HG03108 (cell line): Measurements from ENCODE around the gene FUCA1.
A peak's percentile ranks its signal among the peaks of the same experiment; 100 is the strongest.
"Not testable (repeated sequence)": the region's sequence is repeated elsewhere in the genome, so short reads cannot be mapped to it uniquely, and the experiment has no call there.

ENCODE experiments used
- ATAC-seq: cut with Tn5 transposase; IDR thresholded peaks from one replicate; pipeline ENCODE4 v1.9.1; 2021; ENCODE audit warnings: moderate library complexity; ENCODE audit not compliant: unreplicated experiment

FUCA1 gene

DNA sequence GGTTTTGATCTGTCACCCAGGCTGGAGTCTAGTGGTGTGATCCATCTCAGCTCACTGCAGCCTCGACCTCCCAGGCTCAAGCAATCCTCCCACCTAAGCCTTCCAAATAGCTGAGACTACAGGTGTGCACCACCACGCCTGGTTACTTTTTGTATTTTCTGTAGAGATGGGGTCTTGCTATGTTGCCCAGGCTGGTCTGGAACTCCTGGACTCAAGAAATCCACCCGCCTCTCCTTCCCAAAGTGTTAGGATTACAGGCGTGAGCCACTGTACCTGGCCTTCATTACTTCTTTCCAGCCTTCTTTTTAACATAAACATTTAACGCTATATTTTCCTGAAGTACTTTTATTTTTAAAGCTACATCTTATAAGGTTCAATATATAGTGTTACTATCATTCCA, 24.4 kb downstream of the FUCA1 start:
- ATAC-seq: no peak

DNA sequence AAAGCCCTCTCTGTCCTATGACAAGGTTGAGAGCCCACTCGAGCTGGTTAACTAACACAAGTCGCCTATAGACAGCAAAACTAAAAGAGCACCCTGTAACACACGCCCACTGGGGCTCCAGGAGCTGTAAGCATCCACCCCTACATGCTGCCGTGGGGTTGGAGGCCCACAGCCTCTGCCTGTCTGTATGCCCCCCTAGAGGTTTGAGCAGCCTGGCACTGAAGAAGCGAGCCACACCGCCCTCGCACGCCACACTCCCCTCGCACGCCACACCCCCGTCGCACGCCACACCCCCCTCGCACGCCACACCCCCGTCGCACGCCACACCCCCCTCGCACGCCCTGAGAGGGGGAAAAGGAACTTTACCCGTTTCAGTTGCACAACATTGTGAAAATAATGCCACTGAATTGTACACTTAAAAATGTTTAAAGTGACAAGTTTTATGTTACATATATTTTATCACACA, 29.7 kb downstream of the FUCA1 start:
- peak; percentile 56 for ATAC-seq

DNA sequence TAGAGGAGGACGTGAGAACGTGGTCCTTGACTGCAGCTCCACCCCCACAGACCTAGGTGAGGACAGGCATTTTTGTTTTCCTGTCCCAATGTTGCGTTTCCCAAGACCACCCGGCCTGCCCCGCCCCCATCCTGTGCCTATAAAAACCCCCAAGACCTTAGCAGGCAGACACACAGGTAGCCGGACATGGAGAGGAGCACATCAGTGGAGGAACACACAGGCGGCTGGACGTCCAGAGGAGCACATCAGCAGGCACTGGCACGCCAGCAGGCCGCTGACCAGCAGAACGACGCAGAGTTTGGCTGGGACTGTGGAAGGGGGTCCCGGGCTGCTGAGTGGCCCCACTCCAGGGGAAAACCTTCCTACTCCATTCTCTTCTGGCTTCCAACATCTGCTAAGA, 30.2 kb downstream of the FUCA1 start:
- no peak for ATAC-seq

DNA sequence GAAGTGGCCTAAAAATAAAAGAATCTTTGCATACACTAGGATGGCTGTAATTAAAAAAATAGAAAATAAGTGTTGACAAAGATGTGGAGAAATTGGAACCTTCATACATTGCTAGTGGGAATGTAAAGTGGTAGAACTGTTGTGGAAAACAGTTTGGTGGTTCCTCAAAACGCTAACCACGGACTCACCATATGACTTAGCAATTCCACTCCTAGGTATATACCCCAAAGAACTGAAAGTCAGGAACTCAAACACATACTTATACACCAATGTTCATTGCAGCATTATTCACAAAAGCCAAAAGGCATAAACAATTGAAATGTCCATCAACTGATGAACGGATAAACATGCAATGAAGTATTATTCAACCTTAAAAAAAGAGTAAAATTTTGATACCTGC, 32.1 kb downstream of the FUCA1 start:
- ATAC-seq: no peak

DNA sequence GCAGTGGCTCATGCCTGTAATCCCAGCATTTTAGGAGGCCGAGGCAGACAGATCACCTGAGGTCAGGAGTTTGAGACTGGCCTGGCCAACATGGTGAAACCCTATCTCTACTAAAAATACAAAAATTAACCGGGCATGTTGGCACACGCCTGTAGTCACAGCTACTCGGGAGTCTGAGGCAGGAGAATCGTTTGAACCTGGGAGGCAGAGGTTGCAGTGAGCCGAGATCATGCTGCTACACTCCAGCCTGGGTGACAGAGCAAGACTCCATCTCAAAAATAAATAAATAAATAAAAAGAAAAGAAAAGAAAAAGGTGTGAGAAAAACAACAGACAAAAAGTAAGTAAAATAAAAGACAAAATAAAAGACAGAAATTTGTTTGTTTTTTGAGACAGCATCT, 33.9 kb downstream of the FUCA1 start:
- not testable (repeated sequence) for ATAC-seq

DNA sequence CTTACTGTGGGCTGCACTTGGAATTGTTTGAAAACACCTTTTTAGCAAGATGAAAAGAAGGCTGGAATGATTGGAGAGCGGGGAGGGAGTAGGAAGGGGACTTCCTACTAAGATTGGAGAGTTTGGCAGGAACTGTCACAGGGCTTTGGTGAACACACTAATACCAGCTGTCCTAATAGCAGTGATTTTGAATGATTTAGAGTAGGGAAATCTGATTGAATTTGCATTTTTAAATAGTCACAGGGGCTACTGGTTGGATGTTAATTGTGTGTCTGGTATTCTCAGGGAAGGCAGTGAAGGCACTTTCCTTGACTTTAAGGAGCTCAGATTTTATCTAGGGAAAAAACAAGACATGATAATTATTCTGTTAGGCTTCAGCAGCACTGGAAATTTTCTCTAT, 40.4 kb downstream of the FUCA1 start:
- no peak for ATAC-seq

DNA sequence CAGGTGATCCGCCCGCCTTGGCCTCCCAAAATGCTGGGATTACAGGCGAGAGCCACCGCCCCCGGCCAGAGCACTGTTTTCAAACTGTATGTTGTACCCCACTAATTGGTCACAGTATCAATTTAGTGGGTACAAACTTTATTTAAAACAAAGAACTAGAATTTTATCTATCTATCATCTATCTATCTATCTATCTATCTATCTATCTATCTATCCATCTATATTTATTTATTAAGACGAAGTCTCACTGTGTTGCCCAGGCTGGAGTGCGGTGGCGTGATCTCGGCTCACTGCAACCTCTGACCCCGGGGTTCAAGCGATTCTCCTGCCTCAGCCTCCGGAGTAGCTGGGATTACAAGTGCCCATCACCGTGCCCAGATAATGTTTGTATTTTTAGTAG, 41.5 kb downstream of the FUCA1 start:
- ATAC-seq: not testable (repeated sequence)

DNA sequence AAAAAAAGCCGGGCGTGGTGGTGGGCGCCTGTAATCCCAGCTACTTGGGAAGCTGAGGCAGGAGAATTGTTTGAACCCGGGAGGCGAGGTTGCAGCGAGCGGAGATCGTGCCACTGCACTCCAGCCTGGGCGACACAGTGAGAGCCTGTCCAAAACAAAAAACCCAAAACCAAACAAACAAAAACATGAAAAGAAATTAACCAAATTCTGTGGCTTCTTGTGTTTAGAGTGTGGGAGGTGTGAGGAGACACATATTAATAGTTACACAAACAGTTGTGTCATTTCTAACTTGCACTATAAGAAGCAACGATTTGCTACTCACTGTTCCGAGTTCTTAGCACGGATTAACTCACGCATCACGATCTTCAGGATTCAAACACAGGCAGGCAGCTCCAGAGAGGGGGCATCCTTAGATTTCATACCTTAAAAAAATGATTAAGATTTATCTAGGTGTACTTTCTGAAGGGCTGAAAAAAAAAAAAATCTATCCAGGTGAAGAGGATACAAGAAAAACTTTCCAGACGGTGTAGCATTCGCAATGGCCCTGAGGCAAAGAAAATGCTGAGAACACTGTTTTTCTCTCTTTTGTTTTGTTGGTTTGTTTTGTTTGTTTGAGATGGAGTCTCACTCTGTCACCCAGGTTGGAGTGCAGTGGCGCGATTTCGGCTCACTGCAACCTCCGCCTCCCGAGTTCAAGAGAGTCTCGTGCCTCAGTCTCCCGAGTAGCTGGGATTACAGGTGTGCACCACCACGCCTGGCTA, 42.1 kb downstream of the FUCA1 start:
- ATAC-seq: no peak

DNA sequence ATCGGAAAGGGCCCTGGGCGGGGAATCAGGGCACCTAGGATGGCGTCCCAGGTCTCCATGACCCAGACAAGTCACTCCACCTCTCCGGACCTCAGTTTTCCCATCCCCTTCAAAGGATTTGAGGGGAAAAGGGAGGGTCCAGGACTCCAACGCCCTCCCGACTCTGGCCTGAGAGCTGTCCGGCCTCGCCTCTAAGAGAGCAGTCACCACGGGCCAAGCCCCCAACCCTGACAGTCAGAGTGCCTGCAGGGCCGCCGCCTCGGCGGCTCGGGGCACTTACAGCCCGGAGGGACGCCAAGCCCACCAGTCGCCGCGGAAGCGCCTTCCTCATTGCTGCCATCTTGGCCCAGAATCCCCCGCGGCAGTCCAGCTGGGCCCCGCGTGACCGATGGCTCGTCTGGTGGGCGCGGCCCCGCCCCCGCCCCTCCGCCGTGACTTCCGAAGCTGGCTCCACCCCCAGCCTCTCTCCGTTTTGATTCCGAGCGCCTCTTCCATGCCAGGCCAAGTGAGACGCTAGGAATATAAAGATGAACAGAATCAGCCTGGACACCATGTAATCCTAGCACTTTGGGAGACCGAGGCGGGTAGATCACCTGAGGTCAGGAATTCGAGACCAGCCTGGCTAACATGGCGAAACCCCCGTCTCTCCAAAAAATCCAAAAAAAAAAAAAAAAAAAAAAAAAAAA, 42.9 kb downstream of the FUCA1 start, which contains the start of gene HMGCL:
TSS of gene HMGCL (minus strand) at position 354 of the 686 bp plus-strand sequence. CDS start at position 340, 14 bp downstream.
- peak; percentile 84 for ATAC-seq

DNA sequence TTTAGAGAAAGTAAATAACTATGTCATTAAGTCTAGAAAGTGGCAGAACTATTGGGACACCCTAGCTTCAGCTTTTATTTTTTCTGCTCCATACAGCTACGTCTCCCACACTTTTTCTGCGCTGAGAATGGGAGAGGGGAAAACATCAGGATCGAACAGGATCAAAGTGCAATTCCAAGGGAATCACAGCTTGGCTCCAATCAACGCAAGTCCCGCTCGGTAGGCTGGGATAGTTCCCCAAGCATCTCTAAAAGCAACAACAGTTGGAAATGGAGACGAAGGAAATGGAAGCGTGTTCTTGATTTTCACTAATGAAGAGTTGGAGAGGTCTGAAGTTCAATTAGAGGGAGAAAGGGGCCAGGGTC, 43.4 kb downstream of the FUCA1 start:
- ATAC-seq: no peak

DNA sequence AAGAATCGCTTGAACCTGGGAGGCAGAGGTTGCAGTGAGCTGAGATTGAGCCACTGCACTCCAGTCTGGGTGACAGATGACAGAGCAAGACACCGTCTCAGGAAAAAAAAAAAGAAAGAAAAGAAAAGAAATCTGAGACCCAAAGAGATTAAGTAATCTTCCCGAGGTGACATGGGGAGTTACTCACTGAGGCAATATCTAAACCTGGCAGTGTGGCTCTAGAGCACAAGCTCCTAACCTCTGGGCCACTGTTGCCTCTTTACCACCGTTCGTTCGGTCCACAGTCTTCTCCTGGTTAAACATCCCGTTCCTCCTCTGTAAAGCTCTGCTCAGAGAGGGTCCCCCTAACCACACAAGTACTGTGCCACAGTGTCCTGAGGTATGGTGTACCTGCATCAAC, 44.3 kb downstream of the FUCA1 start:
- no peak for ATAC-seq

DNA sequence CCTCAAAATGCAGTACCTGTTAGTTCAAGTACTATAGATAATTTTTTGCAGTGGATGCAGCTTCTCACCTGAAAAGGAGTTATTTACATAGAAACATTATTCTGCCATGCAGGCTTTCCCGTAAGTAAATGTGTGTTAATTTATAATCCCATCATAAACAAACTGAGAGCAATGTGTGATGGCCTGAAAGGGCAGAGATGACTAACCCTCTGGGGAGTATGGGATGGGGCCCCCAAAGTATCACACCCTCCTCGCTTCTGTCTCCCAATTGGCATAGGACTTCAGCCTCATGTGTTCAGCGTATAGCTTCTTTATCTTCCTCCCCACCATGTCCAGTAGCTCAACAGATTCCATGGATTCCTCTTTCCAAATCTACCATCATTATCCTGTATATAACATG, 50.5 kb downstream of the FUCA1 start:
- peak; percentile 62 for ATAC-seq

DNA sequence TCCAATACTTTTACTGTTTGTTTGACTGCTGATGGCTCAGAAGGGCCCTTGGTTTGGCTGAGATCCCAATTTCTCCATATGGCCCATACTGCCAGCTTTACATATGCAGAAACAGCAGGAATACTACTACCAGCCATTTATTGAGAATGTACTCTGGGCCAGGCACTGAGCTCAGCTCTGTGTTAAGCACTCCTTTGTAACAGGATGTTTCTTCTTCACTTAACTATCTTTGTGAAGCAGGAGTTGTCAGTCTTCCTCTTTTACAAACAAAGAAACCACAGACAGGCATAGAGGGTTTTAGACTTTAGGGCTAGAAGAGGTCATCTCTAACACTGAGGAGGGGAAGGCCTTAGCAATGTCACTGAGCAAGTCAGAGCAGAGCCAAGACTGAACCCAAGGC, 51.2 kb downstream of the FUCA1 start:
- ATAC-seq: no peak

DNA sequence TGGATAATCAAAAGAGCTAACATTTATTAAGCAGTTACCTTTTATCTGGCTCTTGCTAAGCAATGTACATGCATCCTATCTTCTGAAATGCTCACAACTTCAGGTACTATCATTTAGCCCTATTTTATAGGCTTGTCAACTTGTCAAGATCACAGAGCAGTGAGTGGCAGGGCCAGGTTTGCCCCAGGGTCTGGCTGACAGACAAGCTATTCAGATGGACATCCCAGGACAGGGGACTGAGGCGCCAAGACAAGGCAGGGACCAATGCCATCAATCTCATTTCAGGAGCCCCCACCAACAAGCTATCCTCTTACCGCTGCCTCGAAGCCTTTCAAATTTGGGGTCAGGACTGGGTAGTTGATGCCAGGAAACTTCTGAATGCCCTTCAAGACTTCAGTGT, 51.7 kb downstream of the FUCA1 start:
- no peak for ATAC-seq

DNA sequence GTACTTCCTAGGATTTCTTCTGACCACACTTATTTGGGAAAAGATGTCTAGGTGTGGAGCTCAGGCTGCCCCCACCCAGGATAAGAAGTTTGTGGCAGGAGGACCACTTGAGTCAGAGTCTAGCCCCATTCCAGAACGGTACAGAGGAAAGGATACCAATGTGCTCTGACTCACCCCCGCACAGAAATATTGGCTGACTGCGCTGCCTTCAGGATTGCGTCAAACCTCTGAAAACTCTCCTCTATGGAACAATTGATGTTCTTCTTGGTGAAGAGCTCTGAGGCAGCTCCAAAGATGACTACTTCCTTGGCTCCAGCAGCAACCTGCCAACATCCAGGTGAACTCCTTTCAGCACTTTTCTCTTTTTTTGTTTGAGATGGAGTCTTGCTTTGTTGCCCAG, 54.1 kb downstream of the FUCA1 start:
- ATAC-seq: no peak

DNA sequence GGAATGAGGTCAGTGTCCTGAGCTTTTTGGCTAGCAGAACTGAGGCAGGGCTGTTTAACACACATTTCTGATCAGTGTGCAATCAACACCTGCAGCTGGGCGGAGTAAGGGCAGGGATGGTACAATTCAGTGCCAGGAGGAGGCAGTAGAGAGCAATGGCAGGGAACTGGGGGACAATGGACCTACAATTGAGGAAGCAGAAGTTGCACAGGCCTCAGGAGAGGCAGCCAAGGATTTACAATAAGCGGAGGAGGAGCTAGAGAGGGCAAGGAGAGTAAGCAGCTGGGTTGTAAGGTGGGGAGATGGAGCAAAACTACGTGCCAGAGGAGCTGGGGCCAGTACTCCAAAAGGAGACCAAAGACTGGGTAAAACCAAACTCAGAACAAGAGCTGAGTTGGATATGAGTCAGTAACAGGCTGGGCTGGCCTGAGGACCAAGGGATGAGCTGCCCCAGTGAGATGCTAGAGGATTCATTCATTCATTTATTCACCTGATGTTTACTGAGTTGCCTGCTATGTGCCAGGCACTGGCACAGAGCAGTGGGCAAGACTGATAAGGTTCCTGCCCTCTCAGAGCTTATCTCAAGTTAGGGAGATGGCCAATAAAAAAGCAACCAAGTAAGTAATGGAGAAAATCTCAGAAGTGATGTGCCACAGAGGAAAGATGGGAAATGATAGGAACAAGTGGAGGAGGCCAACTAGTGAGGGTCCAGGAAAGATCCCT, 57.1 kb downstream of the FUCA1 start:
- no peak for ATAC-seq

DNA sequence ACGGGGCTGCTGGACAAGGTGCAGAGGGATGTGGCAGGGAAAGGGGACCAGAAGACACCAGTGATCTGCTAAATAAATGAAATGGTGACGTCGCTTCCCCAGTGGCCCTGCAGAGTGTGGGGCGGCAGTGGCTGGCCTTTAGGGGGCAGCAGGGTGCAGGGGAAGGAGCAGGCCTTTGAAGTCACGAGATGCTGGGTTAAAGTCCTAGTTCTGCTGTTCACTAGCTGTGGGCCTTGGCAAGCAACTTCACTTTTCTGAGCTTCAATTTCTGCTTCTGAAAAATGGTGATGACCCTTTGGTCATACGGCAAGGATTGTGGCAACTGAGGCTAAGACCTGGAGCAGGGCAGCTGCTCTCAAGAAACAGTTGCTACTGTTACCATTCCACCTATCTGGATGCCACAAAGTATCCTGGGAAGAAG, 58.3 kb downstream of the FUCA1 start:
- peak; percentile 56 for ATAC-seq

DNA sequence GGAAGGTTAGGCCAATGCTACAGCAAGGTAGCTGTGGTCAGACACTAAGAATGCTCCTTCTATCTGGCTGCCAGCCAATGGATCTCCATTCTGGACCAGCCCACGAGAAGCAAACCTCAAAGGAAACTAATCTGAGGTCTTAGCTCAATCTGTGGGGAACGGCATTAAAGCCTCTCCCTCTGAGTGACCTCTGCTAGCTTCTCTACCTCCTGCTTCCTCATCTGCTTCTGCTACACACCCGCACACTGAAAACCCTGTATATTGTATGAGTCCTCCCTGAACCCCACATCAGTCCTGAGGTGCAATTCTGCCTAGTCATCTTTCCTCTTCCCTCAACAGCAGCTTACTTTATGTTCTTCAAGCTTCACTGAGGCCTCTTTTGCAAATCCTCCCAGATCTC, 60.6 kb downstream of the FUCA1 start:
- ATAC-seq: no peak

DNA sequence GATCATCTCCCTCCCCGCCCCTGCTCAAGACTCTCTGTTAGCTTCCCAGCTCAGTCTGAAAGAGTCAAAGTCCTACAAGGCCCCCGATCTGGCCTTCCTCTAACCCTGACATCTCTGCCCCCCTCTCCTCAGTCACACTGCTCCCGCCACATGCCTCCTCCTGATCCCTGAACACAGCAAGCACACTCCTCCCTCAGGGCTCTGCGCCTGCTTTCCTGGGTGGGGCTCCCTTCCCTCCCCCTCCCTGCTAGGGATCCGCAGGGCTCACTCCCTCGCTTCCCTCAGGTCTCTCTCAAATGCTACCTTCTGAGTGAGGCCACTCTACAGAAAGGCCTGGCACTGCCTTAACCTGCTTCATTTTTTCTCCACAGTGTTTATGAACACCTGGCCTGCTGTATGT, 61.8 kb downstream of the FUCA1 start:
- ATAC-seq: no peak

DNA sequence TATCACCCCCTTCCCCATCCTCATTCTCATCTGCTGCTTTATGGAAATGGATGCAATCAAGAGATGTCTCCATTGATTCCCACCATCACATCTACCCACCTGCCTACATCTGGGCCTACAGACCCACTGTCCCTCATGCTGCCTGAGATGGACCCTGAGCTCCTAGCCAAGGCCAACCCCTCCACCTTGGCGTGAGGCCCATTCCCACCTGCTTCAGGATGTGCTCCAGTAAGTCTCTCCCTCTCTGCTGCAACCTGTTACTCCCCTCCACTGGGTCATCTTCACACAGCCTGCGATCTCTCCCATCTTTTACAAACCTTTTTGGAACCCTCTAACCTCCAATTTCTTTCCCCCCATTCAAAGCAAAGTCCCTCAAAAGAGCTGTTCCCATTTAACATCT, 63.1 kb downstream of the FUCA1 start:
- ATAC-seq: no peak

DNA sequence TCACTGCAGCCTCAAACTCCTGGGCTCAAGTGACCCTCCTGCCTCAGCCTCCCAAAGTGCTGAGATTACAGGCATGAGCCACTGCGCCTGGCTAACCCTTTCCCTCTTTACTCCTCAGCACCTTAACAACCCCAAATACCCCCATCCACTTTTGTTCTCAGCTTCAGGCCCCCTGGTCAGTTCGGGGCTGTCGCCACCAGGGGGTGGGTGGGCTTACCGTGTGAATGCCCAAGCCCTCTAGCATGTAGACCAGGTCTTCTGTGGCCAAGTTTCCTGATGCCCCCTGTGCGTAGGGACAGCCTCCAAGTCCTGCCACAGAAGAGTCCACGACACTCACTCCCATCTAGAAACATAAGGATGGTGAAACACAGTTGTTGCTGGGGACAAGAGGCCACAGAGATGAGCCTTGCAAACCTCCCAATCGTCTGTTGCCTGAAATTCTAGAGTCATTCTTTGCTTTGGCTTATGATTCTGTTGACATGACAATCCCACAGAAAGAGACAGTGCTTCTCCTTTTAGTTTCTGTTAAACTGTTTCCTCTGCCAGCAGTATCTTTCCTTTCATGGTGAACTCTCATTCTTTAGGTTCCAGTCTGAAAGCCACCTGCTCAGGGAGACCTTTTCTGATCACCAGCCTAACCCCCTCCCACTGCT, 63.8 kb downstream of the FUCA1 start:
- ATAC-seq: no peak
